ENCODE data around the gene DAAM1.

The DAAM1 gene

GRCh38 chr14:59344691-59345455, 156.4 kb downstream of the DAAM1 start:
- Mint-ChIP-seq H3K36me3 (peaks cover 19% of the 10 kb centered on the region), H3K27ac (no peak overlapping the region), H3K9me3 (ENCODE audit: low read depth) (no peaks in the 10 kb centered on the region)

GRCh38 chr14:59346329-59346728, 157.9 kb downstream of the DAAM1 start:
- no peaks in the 10 kb centered on the region for H3K9me3 Mint-ChIP-seq (ENCODE audit: low read depth)
- H3K27me3 Mint-ChIP-seq, result no peaks in the 10 kb centered on the region
- peaks cover 9% of the 10 kb centered on the region for H3K36me3 Mint-ChIP-seq

More at GRCh38 chr14:59344691-59345455, 156.4 kb downstream of the DAAM1 start:
- Mint-ChIP-seq H3K27me3 (no peaks in the 10 kb centered on the region), H3K4me3 (no peak overlapping the region), H3K4me1 (ENCODE audit: low read depth) (no peaks in the 10 kb centered on the region)

GRCh38 chr14:59346796-59347510, 158.5 kb downstream of the DAAM1 start:
- no peak overlapping the region for H3K27ac Mint-ChIP-seq
- H3K4me1 Mint-ChIP-seq (ENCODE audit: low read depth), result no peaks in the 10 kb centered on the region
- H3K9me3 Mint-ChIP-seq (ENCODE audit: low read depth), result no peaks in the 10 kb centered on the region
- peaks cover 8% of the 10 kb centered on the region for H3K36me3 Mint-ChIP-seq
- H3K4me3 Mint-ChIP-seq, result no peak overlapping the region
- no peaks in the 10 kb centered on the region for H3K27me3 Mint-ChIP-seq

More at GRCh38 chr14:59346329-59346728, 157.9 kb downstream of the DAAM1 start:
- Mint-ChIP-seq H3K4me1 (ENCODE audit: low read depth) (no peaks in the 10 kb centered on the region), H3K27ac (no peak overlapping the region), H3K4me3 (no peak overlapping the region)

- Mint-ChIP-seq H3K36me3 (peaks cover 10% of the 10 kb centered on the region), H3K4me3 (no peak overlapping the region), H3K4me1 (ENCODE audit: low read depth) (no peaks in the 10 kb centered on the region), H3K9me3 (ENCODE audit: low read depth) (no peaks in the 10 kb centered on the region), H3K27me3 (no peaks in the 10 kb centered on the region), H3K27ac (no peak overlapping the region)
These were observed 159.0 kb downstream of the DAAM1 start for GRCh38 chr14:59347511-59347900.

- Mint-ChIP-seq H3K36me3 (peaks cover 9% of the 10 kb centered on the region), H3K27ac (no peak overlapping the region), H3K4me1 (ENCODE audit: low read depth) (no peaks in the 10 kb centered on the region), H3K9me3 (ENCODE audit: low read depth) (no peaks in the 10 kb centered on the region), H3K4me3 (no peak overlapping the region), H3K27me3 (no peaks in the 10 kb centered on the region)
These were observed 159.4 kb downstream of the DAAM1 start for GRCh38 chr14:59347915-59348314.

DNA sequence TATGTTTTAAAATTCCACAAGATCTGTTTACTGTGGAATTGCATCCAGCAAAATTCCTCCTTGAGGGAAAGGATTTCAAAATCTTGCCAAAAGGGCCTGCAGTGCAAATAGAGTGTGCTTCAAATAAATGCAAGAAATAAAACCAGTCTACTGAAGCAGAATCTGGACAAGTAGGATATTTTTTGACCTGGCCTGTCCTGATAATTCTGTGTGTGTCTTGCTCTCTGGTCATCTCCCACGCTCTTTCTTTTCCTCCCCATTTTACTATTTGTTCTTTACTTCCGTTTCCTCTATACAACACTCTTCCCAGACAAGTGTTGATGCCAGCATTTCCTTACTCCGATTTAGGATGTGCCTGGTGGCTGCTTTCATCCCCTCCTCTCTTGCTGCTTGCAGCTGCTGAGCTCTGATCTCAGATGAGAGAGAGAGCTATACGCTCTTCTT, 160.8 kb downstream of the DAAM1 start:
- Mint-ChIP-seq H3K27me3 (no peaks in the 10 kb centered on the region), H3K9me3 (ENCODE audit: low read depth) (no peaks in the 10 kb centered on the region), H3K4me3 (no peak overlapping the region), H3K27ac (no peak overlapping the region), H3K4me1 (ENCODE audit: low read depth) (no peaks in the 10 kb centered on the region), H3K36me3 (peaks cover 17% of the 10 kb centered on the region)

GRCh38 chr14:59352961-59353360, 164.5 kb downstream of the DAAM1 start:
- H3K4me1 Mint-ChIP-seq (ENCODE audit: low read depth), result no peaks in the 10 kb centered on the region

GRCh38 chr14:59354666-59355065, 166.2 kb downstream of the DAAM1 start:
- no peak overlapping the region for H3K4me3 Mint-ChIP-seq
- H3K27me3 Mint-ChIP-seq, result no peaks in the 10 kb centered on the region
- H3K36me3 Mint-ChIP-seq, result peaks cover 29% of the 10 kb centered on the region
- H3K9me3 Mint-ChIP-seq (ENCODE audit: low read depth), result no peaks in the 10 kb centered on the region
- peaks cover 4% of the 10 kb centered on the region for H3K4me1 Mint-ChIP-seq (ENCODE audit: low read depth)
- H3K27ac Mint-ChIP-seq, result no peak overlapping the region

More at GRCh38 chr14:59352961-59353360, 164.5 kb downstream of the DAAM1 start:
- Mint-ChIP-seq H3K27ac (no peak overlapping the region), H3K9me3 (ENCODE audit: low read depth) (no peaks in the 10 kb centered on the region), H3K4me3 (no peak overlapping the region), H3K27me3 (no peaks in the 10 kb centered on the region), H3K36me3 (peaks cover 33% of the 10 kb centered on the region)

DNA sequence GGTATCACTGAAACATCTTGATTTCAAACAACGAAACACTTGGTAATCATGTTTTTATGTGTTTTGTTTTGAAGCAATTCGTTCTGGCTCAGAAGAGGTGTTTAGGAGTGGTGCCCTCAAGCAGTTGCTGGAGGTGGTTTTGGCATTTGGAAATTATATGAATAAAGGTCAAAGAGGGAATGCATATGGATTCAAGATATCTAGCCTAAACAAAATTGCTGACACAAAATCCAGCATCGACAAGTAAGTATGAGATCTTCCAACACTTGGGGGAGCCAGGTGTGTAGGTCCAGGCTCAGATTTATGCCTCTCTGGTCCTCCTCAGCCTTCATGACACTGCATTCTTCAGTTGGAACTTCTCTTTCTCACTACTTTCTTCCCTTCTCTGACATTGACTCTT, 166.6 kb downstream of the DAAM1 start:
- H3K27ac Mint-ChIP-seq, result no peak overlapping the region
- peaks cover 29% of the 10 kb centered on the region for H3K36me3 Mint-ChIP-seq
- H3K4me1 Mint-ChIP-seq (ENCODE audit: low read depth), result peaks cover 4% of the 10 kb centered on the region
- no peaks in the 10 kb centered on the region for H3K9me3 Mint-ChIP-seq (ENCODE audit: low read depth)
- no peaks in the 10 kb centered on the region for H3K27me3 Mint-ChIP-seq
- no peak overlapping the region for H3K4me3 Mint-ChIP-seq

GRCh38 chr14:59356312-59356711, 167.8 kb downstream of the DAAM1 start:
- Mint-ChIP-seq H3K27me3 (no peaks in the 10 kb centered on the region), H3K27ac (no peak overlapping the region), H3K36me3 (peaks cover 29% of the 10 kb centered on the region), H3K9me3 (ENCODE audit: low read depth) (no peaks in the 10 kb centered on the region), H3K4me3 (no peak overlapping the region), H3K4me1 (ENCODE audit: low read depth) (peaks cover 4% of the 10 kb centered on the region)

DNA sequence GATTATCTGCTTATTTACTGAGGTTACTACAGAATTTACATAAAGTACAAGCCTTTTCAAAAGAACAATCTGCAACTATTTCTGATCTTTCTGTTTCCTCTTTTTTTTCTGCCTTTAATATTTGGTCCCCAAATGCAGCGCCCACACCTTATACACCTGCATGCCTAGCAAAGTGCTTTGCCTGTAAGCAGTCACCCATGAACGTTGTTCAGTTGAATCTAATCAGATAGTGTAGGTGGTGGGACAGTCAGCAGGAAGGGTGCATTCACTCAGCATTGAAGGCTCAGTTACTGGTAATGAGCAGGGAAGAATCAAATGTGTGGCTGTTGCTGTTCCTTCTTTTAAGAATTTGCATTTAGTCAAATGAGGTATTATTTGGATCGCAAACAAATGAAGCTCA, 168.3 kb downstream of the DAAM1 start:
- Mint-ChIP-seq H3K4me1 (ENCODE audit: low read depth) (peaks cover 4% of the 10 kb centered on the region), H3K27ac (no peak overlapping the region), H3K4me3 (no peak overlapping the region), H3K9me3 (ENCODE audit: low read depth) (no peaks in the 10 kb centered on the region), H3K36me3 (peaks cover 29% of the 10 kb centered on the region), H3K27me3 (no peaks in the 10 kb centered on the region)

- Mint-ChIP-seq H3K27me3 (no peaks in the 10 kb centered on the region), H3K27ac (no peak overlapping the region), H3K36me3 (peaks cover 23% of the 10 kb centered on the region), H3K4me3 (no peak overlapping the region), H3K9me3 (ENCODE audit: low read depth) (no peaks in the 10 kb centered on the region), H3K4me1 (ENCODE audit: low read depth) (peaks cover 4% of the 10 kb centered on the region)
These were observed 169.6 kb downstream of the DAAM1 start for GRCh38 chr14:59358102-59358501.

DNA sequence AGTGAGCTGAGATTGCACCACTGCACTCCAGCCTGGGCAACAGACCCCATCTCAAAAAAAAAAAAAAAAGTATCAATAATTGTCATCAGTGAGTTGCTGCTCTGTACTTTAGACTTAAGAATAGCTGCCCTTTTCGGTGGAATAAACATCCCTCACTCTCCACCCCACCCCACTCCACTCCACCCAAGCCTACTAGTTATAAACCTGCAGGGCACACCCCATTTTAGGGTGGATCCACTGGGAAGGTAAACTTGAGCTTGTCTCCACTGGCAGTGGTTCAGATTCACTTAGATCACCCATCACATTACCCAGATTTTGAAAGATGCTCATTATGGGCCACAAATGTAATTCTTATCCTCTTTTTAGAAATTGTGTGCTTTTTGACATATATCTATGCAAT, 170.3 kb downstream of the DAAM1 start:
- no peak overlapping the region for H3K4me3 Mint-ChIP-seq
- no peak overlapping the region for H3K27ac Mint-ChIP-seq
- peaks cover 4% of the 10 kb centered on the region for H3K4me1 Mint-ChIP-seq (ENCODE audit: low read depth)
- peaks cover 26% of the 10 kb centered on the region for H3K36me3 Mint-ChIP-seq
- H3K27me3 Mint-ChIP-seq, result no peaks in the 10 kb centered on the region
- no peaks in the 10 kb centered on the region for H3K9me3 Mint-ChIP-seq (ENCODE audit: low read depth)

DNA sequence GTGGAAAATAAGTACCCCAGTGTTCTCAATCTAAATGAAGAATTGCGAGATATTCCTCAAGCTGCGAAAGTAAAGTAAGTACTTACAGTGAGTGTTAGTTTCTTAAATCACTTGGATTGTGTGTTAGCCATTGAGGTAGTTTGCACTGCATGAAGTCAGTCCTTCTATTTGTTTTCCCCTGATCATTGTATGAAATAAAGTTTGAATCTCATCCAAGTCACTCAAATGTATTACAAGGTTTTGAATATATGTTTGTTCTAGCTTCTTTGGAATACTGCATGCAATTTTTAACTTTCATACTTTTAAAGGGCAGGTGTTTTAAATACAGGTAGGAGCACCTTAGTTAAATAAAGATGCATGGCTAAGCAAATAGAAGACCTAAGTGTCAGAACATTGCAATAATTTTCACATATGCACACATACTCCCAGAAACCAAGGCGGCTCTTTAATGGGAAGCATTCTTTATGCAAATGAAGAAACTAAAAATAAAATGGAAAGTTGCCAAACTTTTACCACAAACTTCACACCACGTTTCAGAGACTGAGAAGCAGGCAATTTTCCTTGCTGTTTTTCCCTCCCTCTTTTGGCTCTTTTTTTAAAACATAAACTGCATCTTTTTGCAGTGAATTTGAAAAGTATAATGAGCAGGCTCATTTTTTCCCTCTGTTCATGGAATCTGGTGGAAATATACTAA, 171.1 kb downstream of the DAAM1 start:
- H3K9me3 Mint-ChIP-seq (ENCODE audit: low read depth), result no peaks in the 10 kb centered on the region
- H3K27ac Mint-ChIP-seq, result no peak overlapping the region

GRCh38 chr14:59360233-59360632, 171.8 kb downstream of the DAAM1 start:
- Mint-ChIP-seq H3K36me3 (peaks cover 27% of the 10 kb centered on the region), H3K4me1 (ENCODE audit: low read depth) (peaks cover 4% of the 10 kb centered on the region), H3K27ac (no peak overlapping the region), H3K27me3 (no peaks in the 10 kb centered on the region), H3K9me3 (ENCODE audit: low read depth) (no peaks in the 10 kb centered on the region), H3K4me3 (no peak overlapping the region)

More for the DNA sequence above, 171.1 kb downstream of the DAAM1 start:
- H3K4me1 Mint-ChIP-seq (ENCODE audit: low read depth), result peaks cover 4% of the 10 kb centered on the region
- H3K36me3 Mint-ChIP-seq, result peaks cover 25% of the 10 kb centered on the region
- H3K27me3 Mint-ChIP-seq, result no peaks in the 10 kb centered on the region
- no peak overlapping the region for H3K4me3 Mint-ChIP-seq
